GM19452 (cell line): ENCODE measurements around the gene TAL1.

ENCODE experiments used
- ATAC-seq: cut with Tn5 transposase; IDR thresholded peaks from one replicate; pipeline ENCODE4 v1.9.1; 2021; ENCODE audit not compliant: unreplicated experiment

Gene TAL1

DNA sequence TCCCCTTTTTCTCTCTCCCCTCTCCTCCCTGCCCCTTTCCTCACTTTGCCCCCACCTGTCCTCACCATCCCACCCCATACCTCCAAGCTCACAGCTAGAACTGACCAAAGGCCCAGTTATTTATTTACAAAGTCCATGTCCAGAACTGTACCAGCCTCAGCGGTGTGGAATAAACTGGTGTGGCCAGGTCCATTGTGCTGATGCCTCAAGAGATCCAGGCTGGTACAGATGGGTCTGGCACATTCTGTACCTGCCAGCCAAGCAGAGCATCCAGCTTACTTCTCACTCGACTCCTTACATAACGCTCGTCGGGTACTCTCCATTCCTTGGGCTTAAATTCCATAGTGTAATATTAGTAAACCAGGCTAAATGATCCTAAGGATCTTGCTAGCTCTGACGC, 54.0 kb downstream of the TAL1 start:
- ATAC-seq = no peak

DNA sequence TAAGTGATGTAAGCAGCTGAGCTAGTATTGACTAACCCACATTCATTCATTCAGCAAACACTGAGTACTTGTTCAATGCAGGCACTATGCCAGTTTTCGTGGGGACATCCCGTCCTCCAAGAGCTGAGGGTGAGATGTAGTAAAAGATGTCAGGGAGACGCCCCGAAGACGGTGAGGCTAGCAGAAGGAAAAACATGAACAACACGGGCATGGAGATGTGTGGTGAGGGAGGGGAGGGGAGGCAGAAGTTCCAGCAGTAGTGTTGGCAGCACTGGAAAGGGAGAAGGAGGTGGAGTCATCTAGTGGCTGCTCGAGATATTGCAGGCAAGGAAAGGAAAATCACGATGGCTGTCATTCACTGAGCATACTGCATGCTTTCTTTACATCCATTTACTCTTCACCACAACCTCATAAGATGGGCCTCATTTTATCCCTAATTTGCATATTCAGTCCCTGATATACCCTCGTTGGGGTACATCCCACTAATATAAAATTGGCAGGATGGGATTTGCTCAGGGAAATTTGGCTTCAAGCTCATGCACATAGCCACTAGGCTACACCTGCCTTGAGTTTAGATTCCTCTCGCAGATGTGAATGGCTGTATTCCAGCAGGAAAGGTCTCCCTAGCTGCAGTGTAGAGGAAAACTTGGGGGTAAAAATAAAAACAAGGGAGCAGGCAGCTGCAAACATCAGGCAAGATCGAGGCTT, 56.6 kb downstream of the TAL1 start:
- no peak for ATAC-seq

DNA sequence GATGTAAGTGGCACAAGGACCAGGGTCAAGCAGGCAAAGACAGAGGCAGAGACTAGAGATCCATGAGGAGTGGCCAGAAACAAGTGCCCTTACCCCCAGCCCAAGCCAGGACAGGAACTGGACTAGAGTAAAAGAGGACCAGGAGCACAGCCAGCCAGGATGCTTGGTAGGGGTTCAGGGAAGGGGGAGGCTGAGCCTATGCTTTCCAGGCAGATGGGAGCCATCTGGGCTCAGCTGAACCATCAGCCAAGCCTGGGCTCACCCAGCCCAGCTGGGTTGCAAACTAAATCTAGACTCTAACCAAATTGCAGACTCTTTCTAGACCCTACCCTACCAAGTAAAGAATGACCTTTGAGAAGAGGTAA, 57.4 kb downstream of the TAL1 start:
- no peak for ATAC-seq

DNA sequence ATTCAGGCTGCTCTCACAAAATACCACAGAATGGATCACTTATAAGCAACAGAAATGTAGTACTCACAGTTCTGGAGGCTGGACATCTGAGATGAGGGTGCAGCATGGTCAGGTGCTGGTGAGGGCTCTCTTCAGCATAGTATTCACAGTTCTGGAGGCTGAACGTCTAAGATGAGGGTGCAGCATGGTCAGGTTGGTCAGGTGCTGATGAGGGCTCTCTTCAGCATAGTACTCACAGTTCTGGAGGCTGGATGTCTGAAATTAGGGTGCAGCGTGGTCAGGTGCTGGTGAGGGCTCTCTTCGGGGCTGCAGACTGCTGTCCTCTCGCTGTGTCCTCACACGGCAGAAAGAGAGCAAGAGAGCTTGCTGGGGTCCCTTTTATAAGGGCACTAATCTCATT, 59.2 kb downstream of the TAL1 start:
- ATAC-seq = no peak
